Sigmoid colon (tissue), 4 donors: ENCODE results near the gene VSIG10L.

Experiments
- EP300 ChIP-seq, 4 donors: sonication (generic); formaldehyde crosslinking; IDR thresholded peaks; one replicate each; pipeline ENCODE4 v1.6.1; 2017; ENCODE audit warnings: antibody characterized with exemption in 4 of 4
- POLR2A ChIP-seq, 2 donors: fragments of 450-650 bp; IDR thresholded peaks; one replicate each; pipeline ENCODE4 v1.6.1; 2016; ENCODE audit warnings: antibody characterized with exemption in 2 of 2, mild to moderate bottlenecking in 2 of 2, moderate library complexity in 2 of 2
- POLR2AphosphoS5 ChIP-seq, 4 donors: sonication (generic); formaldehyde crosslinking; IDR thresholded peaks; one replicate each; pipeline ENCODE4 v1.6.1; 2017; ENCODE audit warnings: antibody characterized with exemption in 4 of 4
- TF ChIP-seq, protein P1 (sequence below), 4 experiments: fragments of 450-650 bp in 3 of 4; fragments of 200-600 bp in 1 of 4; IDR thresholded peaks; one replicate each; pipeline ENCODE4 v1.5.1; 2016 to 2019; ENCODE audit warnings: antibody characterized with exemption in 4 of 4, mild to moderate bottlenecking in 3 of 4, moderate library complexity in 2 of 4

- no peak for TF ChIP-seq POLR2A (IDR thresholded peaks at IDR 0.05)
- TF ChIP-seq EP300 (IDR thresholded peaks at IDR 0.05) = no peak
- TF ChIP-seq, protein P1, sequence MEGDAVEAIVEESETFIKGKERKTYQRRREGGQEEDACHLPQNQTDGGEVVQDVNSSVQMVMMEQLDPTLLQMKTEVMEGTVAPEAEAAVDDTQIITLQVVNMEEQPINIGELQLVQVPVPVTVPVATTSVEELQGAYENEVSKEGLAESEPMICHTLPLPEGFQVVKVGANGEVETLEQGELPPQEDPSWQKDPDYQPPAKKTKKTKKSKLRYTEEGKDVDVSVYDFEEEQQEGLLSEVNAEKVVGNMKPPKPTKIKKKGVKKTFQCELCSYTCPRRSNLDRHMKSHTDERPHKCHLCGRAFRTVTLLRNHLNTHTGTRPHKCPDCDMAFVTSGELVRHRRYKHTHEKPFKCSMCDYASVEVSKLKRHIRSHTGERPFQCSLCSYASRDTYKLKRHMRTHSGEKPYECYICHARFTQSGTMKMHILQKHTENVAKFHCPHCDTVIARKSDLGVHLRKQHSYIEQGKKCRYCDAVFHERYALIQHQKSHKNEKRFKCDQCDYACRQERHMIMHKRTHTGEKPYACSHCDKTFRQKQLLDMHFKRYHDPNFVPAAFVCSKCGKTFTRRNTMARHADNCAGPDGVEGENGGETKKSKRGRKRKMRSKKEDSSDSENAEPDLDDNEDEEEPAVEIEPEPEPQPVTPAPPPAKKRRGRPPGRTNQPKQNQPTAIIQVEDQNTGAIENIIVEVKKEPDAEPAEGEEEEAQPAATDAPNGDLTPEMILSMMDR (IDR thresholded peaks at IDR 0.05) = no peak
- TF ChIP-seq POLR2AphosphoS5 (IDR thresholded peaks at IDR 0.05) = no peak
These were observed 46.4 kb downstream of the VSIG10L start for GRCh38 chr19:51295382-51296126.
